Measurements from ENCODE around the gene GATAD2B.
"Not testable (repeated sequence)": the region's sequence is repeated elsewhere in the genome, so short reads cannot be mapped to it uniquely, and the experiment has no call there.

GATAD2B gene

DNA sequence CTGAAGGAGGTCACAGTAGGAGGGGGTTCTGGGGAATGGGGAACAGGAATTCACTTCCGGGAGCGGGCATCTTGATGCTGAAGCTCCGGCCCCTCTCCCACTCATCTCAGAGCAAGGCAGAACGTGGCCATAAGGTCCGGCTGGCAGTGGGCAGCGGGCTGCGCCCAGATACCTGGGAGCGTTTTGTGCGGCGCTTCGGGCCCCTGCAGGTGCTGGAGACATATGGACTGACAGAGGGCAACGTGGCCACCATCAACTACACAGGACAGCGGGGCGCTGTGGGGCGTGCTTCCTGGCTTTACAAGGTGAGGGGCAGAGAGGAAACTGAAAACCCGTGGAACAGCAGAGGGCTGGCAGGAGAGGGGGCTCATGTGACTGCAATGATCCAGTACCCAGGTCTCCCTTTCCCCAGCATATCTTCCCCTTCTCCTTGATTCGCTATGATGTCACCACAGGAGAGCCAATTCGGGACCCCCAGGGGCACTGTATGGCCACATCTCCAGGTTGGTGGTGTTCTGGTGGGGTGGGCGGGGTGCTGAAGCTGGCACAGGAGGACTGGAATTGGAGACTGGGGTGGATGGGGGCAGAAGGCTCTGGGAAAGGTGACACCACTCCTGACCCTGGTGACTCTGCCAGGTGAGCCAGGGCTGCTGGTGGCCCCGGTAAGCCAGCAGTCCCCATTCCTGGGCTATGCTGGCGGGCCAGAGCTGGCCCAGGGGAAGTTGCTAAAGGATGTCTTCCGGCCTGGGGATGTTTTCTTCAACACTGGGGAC is 144.5 kb downstream of the GATAD2B start:
- DNase-seq (ENCODE audit: low read depth in 2 of 2), result no peak

GRCh38 chr1:153777648-153778047 is 145.1 kb downstream of the GATAD2B start:
- DNase-seq (ENCODE audit: low read depth in 2 of 2), result no peak

- DNase-seq (ENCODE audit: low read depth in 2 of 2), result no peak
These were observed 145.9 kb downstream of the GATAD2B start for GRCh38 chr1:153776845-153777370.

DNA sequence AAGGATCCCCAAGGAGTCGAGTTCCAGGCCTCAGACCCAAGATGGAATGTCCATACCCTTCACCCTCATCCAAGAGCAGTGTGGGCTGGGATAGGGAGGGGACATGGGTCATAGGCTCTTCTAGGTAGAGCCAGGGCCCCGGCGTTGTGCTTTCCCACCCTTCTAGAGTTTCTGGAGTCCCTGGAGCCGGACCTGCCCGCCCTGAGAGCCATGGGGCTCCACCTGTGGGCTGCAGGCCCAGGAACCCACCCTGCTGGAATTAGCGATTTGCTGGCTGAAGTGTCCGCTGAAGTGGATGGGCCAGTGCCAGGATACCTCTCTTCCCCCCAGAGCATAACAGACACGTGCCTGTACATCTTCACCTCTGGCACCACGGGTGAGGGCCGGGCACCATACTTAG is 146.4 kb downstream of the GATAD2B start:
- DNase-seq (ENCODE audit: low read depth in 2 of 2), result no peak

DNA sequence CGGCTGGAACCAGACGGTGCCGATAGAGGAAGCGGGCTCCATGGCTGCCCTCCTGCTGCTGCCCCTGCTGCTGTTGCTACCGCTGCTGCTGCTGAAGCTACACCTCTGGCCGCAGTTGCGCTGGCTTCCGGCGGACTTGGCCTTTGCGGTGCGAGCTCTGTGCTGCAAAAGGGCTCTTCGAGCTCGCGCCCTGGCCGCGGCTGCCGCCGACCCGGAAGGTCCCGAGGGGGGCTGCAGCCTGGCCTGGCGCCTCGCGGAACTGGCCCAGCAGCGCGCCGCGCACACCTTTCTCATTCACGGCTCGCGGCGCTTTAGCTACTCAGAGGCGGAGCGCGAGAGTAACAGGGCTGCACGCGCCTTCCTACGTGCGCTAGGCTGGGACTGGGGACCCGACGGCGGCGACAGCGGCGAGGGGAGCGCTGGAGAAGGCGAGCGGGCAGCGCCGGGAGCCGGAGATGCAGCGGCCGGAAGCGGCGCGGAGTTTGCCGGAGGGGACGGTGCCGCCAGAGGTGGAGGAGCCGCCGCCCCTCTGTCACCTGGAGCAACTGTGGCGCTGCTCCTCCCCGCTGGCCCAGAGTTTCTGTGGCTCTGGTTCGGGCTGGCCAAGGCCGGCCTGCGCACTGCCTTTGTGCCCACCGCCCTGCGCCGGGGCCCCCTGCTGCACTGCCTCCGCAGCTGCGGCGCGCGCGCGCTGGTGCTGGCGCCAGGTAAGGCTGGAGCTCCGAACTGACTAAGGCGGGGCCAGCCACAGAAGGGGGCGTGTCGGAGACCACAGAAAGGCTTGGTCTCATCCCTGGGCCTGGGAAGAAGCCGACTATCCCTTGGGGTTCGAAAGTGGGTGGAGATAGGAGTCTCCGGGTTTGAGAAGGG is 147.1 kb downstream of the GATAD2B start:
- peak in 1 of 2 experiments; percentile 54 for DNase-seq (ENCODE audit: low read depth in 2 of 2)

DNA sequence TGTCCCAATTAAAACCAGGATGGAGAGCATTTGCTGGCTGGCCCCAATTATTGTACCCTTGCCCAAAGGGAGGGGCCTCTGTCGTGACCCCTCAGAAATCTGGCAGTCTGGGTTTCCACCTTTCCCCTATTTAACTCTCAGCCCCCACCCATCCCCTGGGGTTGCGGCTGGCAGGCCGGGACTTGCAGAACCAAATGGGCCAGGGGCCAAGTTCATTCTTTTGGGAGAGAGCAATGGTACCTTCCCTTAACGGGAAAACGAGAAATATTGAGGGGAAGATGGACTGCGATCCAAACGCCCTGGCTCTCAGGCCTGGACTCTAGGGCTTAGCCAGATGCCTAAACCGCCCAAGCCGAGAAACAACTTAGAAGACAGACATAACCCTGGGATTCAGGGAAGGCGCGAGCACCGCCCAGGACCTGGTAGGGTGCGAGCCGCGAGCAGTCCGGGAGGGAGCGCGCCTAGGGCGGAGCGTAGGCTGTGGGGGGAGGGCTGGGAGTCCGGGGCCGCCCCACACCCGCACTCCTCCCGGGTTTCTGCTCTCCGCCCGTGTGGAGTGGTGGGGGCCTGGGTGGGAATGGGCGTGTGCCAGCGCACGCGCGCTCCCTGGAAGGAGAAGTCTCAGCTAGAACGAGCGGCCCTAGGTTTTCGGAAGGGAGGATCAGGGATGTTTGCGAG is 147.9 kb downstream of the GATAD2B start, which contains the start of gene SLC27A3:
Gene SLC27A3 (plus strand): TSS at position 628 of the 678 bp plus-strand sequence. CDS start 91 bp downstream, outside the sequence.
- no peak for DNase-seq (ENCODE audit: low read depth in 2 of 2)

- no peak for DNase-seq (ENCODE audit: low read depth in 2 of 2)
These were observed 148.7 kb downstream of the GATAD2B start for GRCh38 chr1:153774026-153774595.

GRCh38 chr1:153773096-153773921 is 149.5 kb downstream of the GATAD2B start:
- no peak for DNase-seq (ENCODE audit: low read depth in 2 of 2)

- DNase-seq (ENCODE audit: low read depth in 2 of 2), result no peak
These were observed 150.8 kb downstream of the GATAD2B start for GRCh38 chr1:153771841-153772593.

DNA sequence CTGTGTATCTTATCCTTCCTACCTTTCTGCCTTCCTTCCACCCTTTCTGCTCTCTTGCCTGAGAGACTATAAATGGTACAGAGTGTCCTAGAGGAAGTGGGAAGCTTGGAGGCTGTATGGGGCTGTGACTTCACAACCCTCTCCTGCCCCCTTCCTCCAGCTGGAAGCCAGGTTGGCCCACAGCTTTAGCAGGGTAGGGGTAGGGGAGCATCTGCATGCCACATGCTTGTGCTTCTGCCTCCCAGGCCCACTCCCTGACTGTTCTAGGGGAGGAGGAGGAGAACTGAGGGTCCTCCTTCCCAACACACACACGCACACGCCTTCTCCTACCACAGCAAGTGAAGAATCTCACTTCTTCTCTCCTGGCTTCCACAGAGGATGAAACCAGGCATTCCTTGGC is 151.5 kb downstream of the GATAD2B start:
- no peak for DNase-seq (ENCODE audit: low read depth in 2 of 2)

GRCh38 chr1:153770797-153771196 is 152.0 kb downstream of the GATAD2B start:
- no peak for DNase-seq (ENCODE audit: low read depth in 2 of 2)

GRCh38 chr1:153769221-153769620 is 153.6 kb downstream of the GATAD2B start:
- DNase-seq (ENCODE audit: low read depth in 2 of 2), result no peak

DNA sequence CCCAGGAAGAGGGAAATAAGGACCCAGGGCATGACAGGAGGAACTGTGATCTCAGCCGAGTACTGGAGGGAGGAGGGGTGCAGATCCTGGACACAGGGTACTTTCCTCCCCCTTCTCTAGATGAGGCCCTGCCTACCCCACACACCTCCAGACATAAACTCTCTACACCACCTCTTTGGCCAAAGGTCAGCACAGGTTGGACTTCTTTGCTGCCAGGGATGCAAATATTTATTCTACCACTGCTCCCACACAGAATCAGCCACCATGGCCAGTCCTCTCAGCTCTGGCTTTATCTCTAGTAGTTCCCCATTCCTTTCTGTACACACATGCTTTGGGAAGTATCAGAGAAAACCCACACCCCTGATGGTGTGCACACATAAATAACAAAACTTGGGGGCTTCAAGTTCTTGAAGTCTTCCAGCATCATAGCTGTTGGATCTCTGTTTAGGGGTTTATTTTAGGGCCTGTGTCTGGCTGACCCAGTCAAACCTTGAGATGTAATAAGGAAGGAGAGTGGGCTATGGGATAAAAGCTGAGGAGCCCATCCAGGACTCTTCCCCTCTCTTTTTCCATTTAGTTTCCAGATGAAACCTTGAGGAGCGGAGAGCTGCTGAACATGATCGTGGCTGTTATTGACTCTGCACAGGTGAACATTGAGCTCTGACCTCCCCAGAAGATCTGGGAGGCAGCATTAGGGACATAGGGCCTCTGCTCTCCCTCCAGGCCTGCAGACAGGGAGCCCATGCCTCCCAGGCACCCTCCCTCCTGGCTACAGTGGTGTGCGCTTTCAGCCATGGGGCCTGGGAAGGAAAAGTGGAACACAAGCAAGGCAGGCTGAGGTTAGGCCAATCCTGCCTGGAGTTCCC is 154.2 kb downstream of the GATAD2B start:
- DNase-seq (ENCODE audit: low read depth in 2 of 2), result no peak

- DNase-seq (ENCODE audit: low read depth in 2 of 2), result no peak
These were observed 155.3 kb downstream of the GATAD2B start for GRCh38 chr1:153767519-153767918.

- DNase-seq (ENCODE audit: low read depth in 2 of 2), result not testable (repeated sequence)
These were observed 156.1 kb downstream of the GATAD2B start for GRCh38 chr1:153766663-153767062.

GRCh38 chr1:153764310-153764709 is 158.5 kb downstream of the GATAD2B start:
- DNase-seq (ENCODE audit: low read depth in 2 of 2), result no peak

- DNase-seq (ENCODE audit: low read depth in 2 of 2), result no peak
These were observed 159.2 kb downstream of the GATAD2B start for GRCh38 chr1:153763365-153764225.

DNA sequence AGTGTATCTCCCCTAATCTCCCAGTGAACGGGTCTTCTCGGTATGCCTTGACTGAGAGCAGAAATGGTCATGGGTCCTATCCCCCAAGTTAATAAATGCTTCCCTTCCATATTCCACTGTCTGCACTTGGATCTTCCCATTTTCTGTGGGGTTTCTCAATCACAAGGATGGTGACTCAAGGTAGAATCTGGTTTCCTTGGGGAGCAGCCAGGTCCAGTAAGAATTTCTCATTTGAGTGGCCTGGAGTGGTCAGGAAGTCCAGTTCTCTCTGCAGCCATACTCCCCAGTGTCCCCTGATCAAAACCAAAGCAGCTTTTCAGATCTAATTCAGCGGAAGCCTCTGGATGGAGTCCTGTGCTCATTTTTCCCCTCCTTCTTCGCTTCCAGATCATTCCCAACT is 162.3 kb downstream of the GATAD2B start:
- DNase-seq (ENCODE audit: low read depth in 2 of 2), result no peak

Measured in stimulated activated CD4-positive, alpha-beta T cell treated with anti-CD3 and anti-CD28 coated beads, Interleukin-12 subunit alpha, Interleukin-12 subunit beta, amount 100 ng/mL, for 24 hours (primary cell).